Activated CD8-positive, alpha-beta memory T cell treated with anti-CD3 and anti-CD28 coated beads, Interleukin-2, amount 50 U/mL, for 4 hours (primary cell): Measurements from ENCODE around the gene ZBED1.
"Not testable (repeated sequence)": the region's sequence is repeated elsewhere in the genome, so short reads cannot be mapped to it uniquely, and the experiment has no call there.

Experiments
- DNase-seq: peaks from one replicate; pipeline ENCODE4 v3.0.0-alpha.2; 2020

The ZBED1 gene

DNA sequence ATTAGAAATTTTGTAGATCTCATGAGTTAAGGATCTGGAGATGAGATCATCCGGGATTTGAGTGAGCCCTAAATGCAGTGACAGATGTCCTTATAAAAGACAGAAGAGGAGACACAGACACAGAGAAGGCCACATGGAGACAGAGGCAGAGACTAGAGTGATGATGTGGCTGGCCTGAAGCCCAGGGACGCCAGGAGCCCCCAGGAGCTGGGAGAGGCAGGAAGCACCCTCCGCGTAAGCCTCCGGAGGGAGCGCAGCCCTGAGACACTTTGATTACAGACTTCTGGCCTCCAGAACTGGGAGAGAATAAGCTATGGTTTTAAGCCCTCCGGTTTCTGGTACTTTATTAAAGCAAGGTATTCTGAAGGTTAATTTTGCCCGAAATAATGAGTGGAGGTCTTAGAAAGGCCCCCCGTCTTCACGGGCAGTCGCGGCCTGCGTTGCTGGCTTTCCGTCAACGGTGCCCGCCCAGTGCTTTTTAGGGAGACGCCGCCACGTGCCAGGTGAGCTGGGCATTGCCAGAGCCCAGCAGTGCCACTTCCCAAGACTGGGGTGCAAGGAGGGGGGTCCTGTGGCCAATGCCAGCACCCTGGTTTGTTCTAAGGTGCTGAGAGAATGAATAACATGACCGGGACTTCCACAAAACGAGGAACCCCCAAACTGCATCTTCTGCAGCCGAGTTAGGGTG lies 8.1 kb downstream of the ZBED1 start:
- DNase-seq, result no peak

DNA sequence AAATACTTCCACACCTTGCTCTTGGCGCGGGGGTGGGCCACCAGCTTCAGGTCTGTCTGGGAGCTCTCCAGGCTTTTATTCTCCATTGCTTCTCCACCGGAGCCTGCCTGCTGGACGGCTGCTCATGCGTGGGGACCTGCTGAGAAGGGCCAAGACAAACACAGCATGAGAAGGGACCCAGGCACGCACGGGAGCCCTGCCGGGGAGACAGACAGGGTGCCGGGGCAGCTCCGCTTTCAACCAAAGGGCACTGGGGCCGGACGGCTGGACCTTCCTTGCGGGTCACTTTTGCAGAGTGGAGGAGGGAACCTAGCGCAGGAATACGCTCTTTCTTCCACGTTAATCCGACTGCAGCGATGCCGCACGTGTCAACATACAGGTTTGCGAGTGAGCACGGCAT lies 10.1 kb downstream of the ZBED1 start:
- no peak for DNase-seq

DNA sequence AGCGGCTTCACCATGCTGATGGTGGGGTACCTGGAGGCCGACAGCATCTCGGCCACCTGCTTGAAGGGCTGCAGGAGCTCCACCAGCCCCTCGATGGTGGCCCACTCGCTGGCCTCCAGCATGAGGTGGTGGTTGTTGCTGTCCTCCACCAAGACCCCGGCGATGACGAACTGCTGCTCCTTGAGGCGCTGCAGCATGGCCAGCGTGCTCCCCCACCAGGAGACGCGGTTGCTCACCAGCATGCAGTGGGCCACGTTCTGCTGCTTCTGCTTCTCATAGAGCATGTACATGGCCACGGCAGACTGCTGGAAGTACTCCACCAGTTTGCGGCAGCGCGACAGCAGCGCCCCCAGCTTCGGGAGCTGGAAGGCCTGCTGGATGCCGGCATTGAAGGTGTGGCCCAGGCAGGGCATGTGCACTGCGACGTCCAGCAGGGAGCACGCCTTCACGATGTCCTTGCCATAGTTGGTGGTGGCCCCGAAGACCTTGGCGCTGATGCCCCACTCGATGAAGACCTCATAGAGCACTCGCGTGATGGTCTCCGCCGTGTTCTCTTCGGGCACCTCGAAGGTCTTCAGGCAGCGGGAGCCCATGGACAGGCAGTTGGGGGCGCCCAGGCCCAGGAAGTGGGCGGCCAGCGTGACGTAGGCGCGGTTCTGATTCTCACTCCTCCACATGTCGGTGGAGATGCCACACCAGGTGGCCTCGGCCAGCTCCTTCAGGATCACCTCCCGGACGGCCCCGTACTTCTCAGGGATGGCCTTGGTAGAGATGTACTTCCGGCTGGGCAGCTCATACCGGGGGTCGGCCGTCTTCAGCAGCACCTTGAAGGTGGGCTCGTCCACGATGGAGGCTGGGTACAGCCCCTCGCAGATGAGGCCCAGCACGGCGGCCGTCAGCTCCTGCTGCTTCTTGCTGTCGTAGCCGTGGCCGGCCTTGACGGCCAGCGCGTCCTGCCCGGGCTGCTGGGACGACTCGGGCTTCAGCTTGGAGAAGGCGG lies 11.0 kb downstream of the ZBED1 start:
- DNase-seq, result no peak

DNA sequence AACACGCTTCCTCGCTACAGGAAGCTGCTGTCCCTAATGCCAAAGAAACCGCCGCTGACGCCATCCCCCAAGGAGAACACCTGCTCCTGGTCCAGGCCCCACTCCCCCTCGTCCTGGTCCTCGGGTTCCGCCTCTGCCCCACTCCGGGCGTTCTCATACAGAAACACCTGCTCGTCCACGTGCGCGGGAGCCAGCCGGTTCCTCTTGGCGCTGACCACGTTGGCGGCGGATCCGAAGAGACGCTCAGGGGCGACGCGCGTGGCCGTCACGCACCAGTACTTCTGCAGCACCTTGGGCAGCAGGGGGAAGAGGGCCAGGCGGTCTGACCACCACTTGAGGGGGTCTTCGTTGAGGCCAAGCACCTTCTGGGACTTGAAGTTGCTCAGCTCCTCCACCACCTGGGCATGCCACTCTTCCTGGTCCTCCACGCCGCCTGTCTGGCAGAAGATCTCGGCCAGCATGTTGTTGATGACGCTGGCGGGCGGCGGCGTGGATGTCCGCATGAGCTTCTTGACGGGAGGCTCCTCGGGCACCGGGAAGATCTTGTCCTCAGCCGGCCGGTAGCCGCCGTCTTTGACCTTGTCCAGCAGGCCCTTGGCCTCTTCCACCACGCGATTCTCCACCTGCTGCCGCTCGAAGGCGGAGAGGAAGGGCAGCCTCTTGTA lies 12.0 kb downstream of the ZBED1 start:
- no peak for DNase-seq

DNA sequence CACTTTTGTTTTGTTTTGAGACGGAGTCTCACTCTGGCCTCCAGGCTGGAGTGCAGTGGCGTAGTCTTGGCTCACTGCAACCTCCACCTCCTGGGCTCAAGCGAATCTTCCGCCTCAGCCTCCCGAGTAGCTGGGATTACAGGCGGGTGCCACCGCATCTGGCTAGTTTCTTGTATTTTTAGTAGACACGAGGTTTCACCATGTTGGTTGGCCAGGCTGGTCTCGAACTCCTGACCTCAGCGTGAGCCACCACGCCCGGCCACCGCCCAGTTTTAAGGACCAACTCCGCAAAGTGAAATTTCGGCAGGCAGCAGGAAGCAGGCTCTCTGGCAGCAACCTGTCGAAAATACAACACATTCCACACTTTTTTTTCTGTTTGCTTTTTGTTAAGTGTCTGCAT lies 13.4 kb downstream of the ZBED1 start:
- DNase-seq, result no peak

DNA sequence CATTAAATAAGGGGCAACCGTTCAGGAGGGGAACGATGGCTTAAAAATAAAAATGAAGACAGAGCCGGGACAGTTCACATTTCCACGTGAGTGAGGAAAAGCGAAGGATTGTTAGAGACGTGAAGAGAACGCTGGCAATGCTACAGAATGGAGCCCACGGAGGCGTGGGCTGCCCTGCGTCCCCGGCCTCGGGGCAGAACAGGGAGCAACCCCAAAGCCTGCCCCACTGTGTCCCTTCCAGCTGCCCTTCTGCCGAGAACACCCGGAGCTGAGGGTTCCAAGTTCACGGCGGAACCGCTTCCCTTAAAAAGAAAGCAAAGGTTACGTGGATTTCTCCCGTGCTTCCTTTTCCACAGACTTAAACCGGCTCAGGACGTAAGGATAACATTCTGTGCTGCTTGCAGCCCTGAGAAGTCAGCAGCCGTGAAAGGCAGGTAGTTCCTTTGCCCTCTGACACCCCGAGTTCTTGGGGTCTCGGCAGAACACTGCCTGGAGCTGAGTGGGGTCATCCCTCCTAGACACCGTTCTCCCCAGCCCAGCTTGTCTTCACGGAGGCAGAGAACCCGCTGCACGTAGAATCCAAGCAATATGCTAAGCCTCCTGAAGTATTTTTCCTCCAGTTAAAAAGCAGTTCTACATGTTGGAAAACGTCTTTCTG lies 14.2 kb downstream of the ZBED1 start:
- DNase-seq, result no peak

DNA sequence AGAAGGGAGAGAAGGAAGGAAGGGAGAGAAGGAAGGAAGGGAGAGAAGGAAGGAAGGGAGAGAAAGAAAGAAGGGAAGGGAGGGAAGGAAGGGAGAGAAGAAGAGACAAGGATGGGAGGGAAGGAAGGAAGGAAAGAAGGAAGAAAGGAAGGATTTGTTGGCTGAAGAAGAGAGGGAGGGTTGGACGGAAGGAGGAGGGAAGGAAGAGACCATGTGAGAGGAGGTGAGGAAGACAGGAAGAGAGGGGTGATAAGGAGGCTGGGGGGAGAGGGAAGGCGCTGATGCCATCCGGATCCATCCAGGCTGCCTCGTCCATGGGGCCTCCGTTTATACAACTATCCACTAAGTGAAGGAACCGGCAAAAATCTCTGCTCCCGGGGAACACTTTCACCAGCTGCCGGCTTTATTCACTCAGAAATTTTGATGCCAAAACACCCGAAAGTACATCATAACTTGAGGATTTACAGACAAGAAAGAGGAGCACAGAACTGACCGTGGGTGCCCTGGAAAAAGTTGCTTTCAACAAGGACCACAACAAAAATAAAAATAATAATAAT lies 14.9 kb downstream of the ZBED1 start:
- no peak for DNase-seq

DNA sequence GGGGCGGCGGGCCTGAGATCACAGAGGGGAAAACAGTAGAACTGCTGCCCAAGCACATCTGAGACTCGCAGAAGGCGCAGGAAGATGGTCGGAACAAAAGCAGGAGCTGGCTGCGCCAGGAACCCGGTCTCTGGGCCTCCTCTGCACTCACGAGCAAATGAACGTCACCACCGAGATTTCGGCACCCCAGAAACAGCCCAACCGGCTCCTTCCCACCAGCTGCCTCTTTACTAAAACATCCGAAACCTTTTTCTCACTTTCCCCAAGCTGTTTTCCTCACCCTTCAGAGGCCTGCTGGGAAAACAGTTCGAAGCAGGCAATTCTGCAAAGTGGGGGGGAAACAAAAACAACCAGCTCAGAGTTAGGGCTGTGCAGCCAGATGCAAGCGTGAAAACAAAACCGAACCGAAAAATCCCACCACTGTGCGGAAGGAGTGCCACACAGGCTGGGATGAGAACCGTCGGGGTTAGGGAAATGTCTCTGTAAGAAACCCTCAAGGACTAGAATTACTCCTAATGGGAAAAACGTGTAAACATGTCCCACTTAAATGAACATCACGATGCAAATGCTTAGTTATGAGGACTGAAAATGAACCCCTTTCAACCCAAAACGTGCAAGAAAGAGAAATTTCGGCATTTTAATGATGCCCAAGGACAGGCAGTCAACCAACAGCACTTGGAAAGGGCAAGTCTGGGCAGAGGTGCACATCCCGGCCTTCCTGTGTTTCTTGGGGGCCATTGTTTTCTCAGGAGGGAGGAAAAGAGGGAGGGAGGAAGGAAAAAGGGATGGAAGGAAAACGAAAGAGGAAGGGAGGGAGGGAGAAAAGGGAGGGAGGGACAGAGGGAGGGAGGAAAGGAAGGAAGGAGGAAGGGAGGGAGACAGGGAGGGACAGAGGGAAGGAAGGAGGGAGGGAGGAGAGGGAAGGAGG lies 15.8 kb downstream of the ZBED1 start:
- no peak for DNase-seq

DNA sequence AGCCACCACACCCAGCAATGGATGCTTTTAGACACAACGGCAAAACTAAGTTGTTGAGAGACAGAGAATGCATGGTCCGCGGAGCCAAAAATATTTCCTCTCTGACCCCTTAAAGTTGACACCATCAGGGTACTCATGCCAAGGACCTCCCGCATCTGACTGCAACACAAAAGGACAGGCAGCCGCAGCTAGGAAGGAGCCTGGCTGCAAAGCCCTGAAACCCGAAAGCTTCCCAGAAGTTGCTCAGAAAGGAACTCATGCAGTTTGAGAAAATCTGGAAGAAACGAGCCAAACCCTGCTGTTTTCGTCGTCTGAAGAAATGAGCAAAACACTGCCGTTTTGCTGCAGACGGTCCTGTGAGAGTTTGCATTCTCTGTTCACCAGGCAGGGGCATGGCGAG lies 16.5 kb downstream of the ZBED1 start:
- DNase-seq, result no peak

DNA sequence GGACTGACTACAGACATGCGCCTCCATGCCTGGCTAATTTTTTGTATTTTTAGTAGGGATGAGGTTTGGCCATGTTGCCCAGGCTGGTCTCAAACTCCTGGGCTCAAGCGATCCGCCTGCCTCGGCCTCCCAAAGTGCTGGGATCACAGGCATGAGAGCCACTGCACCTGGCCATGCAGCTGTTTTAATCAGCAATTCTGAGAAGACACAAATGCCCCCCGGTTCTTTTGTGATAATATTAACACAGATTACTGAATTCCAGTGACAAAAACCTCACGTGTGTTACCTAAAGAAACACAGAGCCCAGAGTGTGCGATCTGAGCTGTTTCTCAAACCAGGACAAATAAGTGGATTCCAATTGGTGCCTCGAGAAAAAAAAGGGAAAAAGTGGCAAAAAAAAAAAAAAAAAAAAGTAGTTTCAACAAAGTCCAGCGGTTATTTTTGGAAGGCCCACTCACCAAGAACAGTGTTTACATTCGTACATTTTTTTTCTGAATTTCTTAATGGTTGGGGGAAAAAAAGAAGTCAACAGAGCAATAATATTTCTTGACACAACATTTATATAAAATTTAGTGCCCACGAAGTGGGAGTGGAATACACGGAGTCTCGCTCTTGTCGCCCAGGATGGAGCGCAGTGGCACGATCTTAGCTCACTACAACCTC lies 17.2 kb downstream of the ZBED1 start:
- no peak for DNase-seq

DNA sequence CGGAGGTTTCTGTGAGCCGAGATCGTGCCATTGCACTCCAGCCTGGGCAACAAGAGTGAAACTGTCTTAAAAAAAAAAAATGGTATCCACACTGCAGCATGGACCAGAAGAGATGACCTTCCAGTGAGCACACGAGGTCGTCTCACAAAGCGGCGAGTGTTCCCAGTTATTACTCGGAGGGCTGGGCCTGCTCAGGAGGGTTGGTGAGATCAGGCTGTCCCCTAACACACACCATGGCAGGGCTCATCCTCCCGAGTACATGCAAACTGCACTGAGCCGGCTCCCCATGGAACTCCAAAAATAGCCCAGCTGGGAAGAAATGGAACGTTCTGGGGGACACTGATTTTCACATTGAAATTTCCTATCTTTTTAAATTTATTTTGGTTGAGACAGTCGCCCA lies 19.2 kb downstream of the ZBED1 start:
- not testable (repeated sequence) for DNase-seq

DNA sequence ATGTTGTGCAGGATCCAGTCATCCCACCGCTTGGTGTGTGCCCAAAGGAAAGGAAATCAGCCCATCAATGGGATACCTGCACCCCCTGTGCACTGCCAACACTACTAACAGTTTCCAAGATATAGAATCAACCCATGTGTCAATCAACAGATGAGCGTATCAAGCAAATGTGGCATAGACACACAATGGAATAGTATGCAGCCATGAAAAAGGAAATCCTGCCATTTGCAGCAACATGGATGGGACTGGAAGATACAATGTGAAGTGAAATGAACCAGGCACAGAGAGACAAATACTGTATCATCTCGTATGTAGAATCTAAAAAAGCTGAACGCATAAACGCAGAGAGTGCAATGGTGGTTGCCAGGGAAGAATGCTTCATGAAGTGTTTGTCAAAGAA lies 20.8 kb downstream of the ZBED1 start:
- not testable (repeated sequence) for DNase-seq

DNA sequence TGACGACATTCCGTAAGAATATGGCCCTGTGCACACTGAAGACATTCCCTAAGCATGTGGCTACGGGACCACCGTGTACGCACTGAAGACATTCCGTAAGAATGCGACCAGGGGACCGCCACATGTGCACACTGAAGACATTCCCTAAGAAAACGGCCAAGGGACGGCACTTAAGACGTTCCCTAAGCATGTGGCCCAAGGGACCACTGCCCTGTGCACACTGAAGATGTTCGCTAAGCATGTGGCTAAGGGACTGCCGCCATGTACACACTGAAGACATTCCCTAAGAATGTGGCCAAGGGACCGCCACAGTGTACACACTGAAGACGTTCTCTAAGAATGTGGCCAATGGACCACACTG lies 21.4 kb downstream of the ZBED1 start:
- no peak for DNase-seq

DNA sequence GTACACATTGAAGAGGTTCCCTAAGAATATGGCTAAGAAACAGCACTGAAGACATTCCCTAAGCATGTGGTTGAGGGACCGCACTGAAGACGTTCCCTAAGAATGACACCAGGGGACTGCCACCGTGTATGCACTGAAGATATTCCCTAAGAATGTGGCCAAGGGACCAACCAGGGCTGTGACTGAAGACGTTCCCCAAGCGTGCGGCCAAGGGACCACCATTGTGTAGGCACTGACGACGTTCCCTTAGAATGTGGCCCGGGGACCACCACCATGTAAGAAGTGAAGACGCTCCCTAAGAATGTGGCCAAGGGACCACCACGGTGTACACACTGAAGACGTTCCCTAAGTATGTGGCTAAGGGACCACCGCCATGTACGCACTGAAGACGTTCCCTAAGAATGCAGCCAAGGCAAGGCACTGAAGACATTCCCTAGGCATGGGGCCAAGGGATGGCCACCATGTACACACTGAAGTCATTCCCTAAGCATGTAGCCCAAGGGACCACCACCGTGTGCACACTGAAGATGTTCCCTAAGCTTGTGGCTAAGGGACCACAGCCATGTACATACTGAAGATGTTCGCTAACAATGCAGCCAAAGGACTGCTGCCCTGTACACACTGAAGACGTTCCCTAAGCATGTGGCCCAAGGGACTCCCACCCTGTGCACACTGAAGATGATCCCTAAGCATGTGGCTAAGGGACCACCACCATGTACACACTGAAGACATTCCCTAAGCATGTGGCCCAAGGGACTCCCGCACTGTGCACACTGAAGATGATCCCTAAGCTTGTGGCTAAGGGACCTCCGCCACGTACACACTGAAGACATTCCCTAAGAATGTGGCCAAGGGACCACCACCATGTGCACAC lies 22.0 kb downstream of the ZBED1 start:
- DNase-seq, result no peak

DNA sequence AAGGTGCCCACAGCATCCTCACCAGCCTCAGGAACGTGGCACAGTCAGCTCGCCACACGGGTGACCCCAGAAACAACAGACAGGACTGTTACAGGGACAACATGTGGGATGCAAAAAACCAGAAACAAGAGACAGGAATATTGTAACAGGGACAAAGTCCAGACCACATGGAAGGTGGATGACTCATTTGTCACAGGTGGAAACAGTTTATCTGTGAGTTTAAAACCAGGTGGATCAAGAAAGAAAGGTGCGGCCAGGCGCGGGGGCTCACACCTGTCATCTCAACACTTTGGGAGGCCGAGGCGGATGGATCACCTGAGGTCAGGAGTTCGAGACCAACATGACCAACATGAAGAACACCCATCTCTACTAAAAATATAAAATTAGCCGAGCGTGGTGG lies 23.5 kb downstream of the ZBED1 start:
- DNase-seq, result not testable (repeated sequence)

DNA sequence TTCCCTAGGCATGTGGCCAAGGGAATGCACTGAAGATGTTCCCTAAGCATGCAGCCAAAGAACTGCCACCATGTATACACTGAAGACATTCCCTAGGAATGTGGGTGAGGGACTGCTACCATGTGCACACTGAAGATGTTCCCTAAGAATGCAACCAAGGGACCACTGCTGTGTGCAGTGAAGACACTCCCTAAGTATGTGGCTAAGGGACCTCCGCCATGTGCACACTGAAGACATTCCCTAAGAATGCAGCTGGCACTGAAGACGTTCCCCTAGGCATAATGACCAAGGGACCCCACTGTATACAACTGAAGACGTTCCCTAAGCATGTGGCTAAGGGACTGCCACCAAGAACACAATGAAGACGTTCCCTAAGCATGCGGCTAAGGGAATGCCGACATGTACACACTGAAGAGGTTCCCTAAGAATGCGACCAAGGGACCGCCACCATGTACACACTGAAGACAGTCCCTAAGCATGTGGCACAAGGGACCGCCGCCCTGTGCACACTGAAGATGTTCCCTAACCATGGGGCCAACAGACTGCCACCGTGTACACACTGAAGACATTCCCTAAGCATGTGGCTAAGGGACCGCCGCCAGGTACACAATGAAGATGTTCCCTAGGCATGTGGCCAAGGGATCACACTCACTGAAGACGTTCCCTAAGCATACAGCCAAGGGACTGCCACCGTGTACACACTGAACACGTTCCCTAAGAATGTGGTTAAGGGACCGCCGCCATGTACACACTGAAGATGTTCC lies 25.6 kb downstream of the ZBED1 start:
- DNase-seq, result no peak

DNA sequence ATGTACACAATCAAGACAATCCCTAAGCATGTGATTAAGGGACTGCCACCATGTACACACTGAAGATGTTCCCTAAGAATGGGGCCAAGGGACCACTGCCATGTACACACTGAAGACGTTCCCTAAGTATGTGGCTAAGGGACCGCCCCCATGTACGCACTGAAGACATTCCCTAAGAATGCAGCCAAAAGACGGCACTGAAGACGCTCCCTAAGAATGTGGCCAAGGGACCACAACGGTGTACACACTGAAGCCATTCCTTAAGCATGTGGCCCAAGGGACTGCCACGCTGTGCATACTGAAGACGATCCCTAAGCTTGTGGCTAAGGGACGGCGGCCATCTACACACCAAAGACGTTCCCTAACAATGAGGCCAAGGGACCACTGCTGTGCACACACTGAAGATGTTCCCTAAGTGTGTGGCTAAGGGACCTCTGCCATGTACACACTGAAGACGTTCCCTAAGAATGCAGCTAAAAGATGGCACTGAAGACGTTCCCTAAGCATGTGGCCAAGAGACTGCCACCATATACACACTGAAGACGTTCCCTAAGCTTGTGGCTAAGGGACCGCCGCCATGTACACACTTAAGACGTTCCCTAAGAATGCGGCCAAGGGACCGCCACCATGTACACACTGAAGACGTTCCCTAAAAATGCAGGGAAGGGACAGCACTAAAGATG lies 26.4 kb downstream of the ZBED1 start:
- DNase-seq, result no peak

DNA sequence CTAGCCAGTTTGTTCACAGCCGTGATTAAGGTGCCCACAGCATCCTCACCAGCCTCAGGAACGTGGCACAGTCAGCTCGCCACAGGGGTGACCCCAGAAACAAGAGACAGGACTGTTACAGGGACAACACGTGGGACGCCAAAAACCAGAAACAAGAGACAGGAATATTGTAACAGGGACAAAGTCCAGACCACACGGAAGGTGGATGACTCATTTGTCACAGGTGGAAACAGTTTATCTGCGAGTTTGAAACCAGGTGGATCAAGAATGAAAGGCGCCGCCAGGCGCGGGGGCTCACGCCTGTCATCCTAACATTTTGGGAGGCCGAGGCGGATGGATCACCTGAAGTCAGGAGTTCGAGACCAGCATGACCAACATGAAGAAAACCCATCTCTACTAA lies 27.7 kb downstream of the ZBED1 start:
- DNase-seq, result not testable (repeated sequence)

DNA sequence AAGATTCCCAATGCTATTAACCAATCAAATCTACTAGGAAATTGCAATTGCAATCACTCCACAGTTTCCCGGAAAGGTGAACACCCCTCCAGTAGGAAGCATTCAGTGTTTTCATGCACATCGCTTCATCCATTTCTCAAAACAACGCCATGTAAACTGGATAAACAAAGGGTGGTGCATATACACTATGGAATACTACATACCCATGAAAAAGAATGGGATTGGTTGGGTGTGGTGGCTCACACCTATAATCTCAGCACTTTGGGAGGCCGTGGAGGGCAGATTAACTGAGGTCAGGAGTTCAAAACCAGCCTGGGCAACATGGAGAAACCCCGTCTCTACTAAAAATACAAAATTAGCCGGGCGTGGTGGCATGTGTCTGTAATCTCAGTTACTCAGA lies 29.1 kb downstream of the ZBED1 start:
- no peak for DNase-seq
